ENCODE data around the gene KCTD20. TPM values are rescaled to one million over a fixed set of nuclear protein-coding genes. Genes with fewer than 3 reads are reported as not detected.
"Not testable (repeated sequence)": the region's sequence is repeated elsewhere in the genome, so short reads cannot be mapped to it uniquely, and the experiment has no call there.

The KCTD20 gene
- total RNA-seq, 1 experiment from 2014 or later = 32.4 TPM

- no TSS peak for BruUV-seq (replicated peaks)
- Histone ChIP-seq H3K4me1 (no peaks in the 10 kb centered on the region), H3K4me3 (ENCODE audit: low read depth, low read length) (no peak overlapping the region), H3K27me3 (replicated peaks; ENCODE audit: control insufficient read depth, insufficient read depth, low read length) (no peaks in the 10 kb centered on the region), H3K36me3 (ENCODE audit: control insufficient read depth, insufficient read depth, low read length) (no peaks in the 10 kb centered on the region), H3K9me3 (no peaks in the 10 kb centered on the region)
- TF ChIP-seq CTCF (IDR thresholded peaks at IDR 0.05; ENCODE audit: insufficient read depth in 1 of 2, low read depth in 1 of 2, low read length in 1 of 2, severe bottlenecking in 1 of 2, unreplicated experiment in 1 of 2) = no peak
- Mint-ChIP-seq H3K27me3 (ENCODE audit: insufficient read depth, unreplicated experiment) (no peaks in the 10 kb centered on the region), H3K36me3 (ENCODE audit: insufficient read depth, unreplicated experiment) (no peaks in the 10 kb centered on the region), H3K4me1 (ENCODE audit: low read depth, unreplicated experiment) (peaks cover 8% of the 10 kb centered on the region), H3K4me3 (ENCODE audit: unreplicated experiment) (no peak overlapping the region), H3K27ac (ENCODE audit: unreplicated experiment) (no peak overlapping the region), H3K9me3 (ENCODE audit: unreplicated experiment) (no peaks in the 10 kb centered on the region)
- ChIA-PET CTCF (no interaction called here), POLR2A (no interaction called here)
- intact Hi-C loops (cut with micrococcal nuclease; ENCODE audit: unreplicated experiment) = no loop called here
- DNase-seq = no peak
These were observed 38.6 kb upstream of the KCTD20 start for GRCh38 chr6:36404164-36404563.

GRCh38 chr6:36409718-36410117, 33.1 kb upstream of the KCTD20 start:
- H3K36me3 ChIP-seq (ENCODE audit: control insufficient read depth, insufficient read depth, low read length); BruUV-seq (replicated peaks); H3K4me3 Mint-ChIP-seq (ENCODE audit: unreplicated experiment); POLR2A ChIA-PET; H3K27ac Mint-ChIP-seq (ENCODE audit: unreplicated experiment); H3K27me3 ChIP-seq (replicated peaks; ENCODE audit: control insufficient read depth, insufficient read depth, low read length); CTCF ChIA-PET; H3K9me3 ChIP-seq; H3K9me3 Mint-ChIP-seq (ENCODE audit: unreplicated experiment); H3K4me1 ChIP-seq; intact Hi-C loops (cut with micrococcal nuclease; ENCODE audit: unreplicated experiment); H3K4me1 Mint-ChIP-seq (ENCODE audit: low read depth, unreplicated experiment); DNase-seq; H3K36me3 Mint-ChIP-seq (ENCODE audit: insufficient read depth, unreplicated experiment); H3K27me3 Mint-ChIP-seq (ENCODE audit: insufficient read depth, unreplicated experiment); H3K4me3 ChIP-seq (ENCODE audit: low read depth, low read length): not testable (repeated sequence)

GRCh38 chr6:36413489-36414480, 29.0 kb upstream of the KCTD20 start:
- POLR2A ChIA-PET = no interaction called here

More at GRCh38 chr6:36413489-36414480, 29.0 kb upstream of the KCTD20 start:
- no peak for DNase-seq
- BruUV-seq (replicated peaks) = no TSS peak
- Mint-ChIP-seq H3K9me3 (ENCODE audit: unreplicated experiment) (peaks cover 10% of the 10 kb centered on the region), H3K27ac (ENCODE audit: unreplicated experiment) (no peak overlapping the region), H3K4me1 (ENCODE audit: low read depth, unreplicated experiment) (peaks cover 7% of the 10 kb centered on the region), H3K4me3 (ENCODE audit: unreplicated experiment) (no peak overlapping the region), H3K27me3 (ENCODE audit: insufficient read depth, unreplicated experiment) (no peaks in the 10 kb centered on the region), H3K36me3 (ENCODE audit: insufficient read depth, unreplicated experiment) (no peaks in the 10 kb centered on the region)
- no peaks in the 10 kb centered on the region for H3K36me3 ChIP-seq (ENCODE audit: control insufficient read depth, insufficient read depth, low read length)
- CTCF ChIA-PET = no interaction called here
- intact Hi-C loops (cut with micrococcal nuclease; ENCODE audit: unreplicated experiment) = no loop called here
- peaks cover 7% of the 10 kb centered on the region; the same call in 1 of the 2 replicates for H3K9me3 ChIP-seq
- H3K27me3 ChIP-seq (replicated peaks; ENCODE audit: control insufficient read depth, insufficient read depth, low read length) = no peaks in the 10 kb centered on the region
- peaks cover 14% of the 10 kb centered on the region for H3K4me1 ChIP-seq
- no peak overlapping the region for H3K4me3 ChIP-seq (ENCODE audit: low read depth, low read length)
- no peak for TF ChIP-seq CTCF (IDR thresholded peaks at IDR 0.05; ENCODE audit: insufficient read depth in 1 of 2, low read depth in 1 of 2, low read length in 1 of 2, severe bottlenecking in 1 of 2, unreplicated experiment in 1 of 2)

Data from Caco-2 (cell line).